ENCODE data around the gene HTR5A.

- TF ChIP-seq CTCF (IDR thresholded peaks at IDR 0.05) = no peak
- no peak for TF ChIP-seq POLR2A (IDR thresholded peaks at IDR 0.05)
Observed at GRCh38 chr7:155071121-155071651, 1.1 kb downstream of the HTR5A start.

Measured in uterus (tissue), 2 donors.